Forelimb muscle (tissue), 1 donor: ENCODE data around the gene CD8B2. TPM values are rescaled to one million over a fixed set of nuclear protein-coding genes. Genes with fewer than 3 reads are reported as not detected.
"Not testable (repeated sequence)": the region's sequence is repeated elsewhere in the genome, so short reads cannot be mapped to it uniquely, and the experiment has no call there.

Source experiments
- DNase-seq: peaks from one replicate; pipeline ENCODE4 v3.0.0-alpha.2; 2013; ENCODE audit warnings: low read depth
- polyA plus RNA-seq: library from polyadenylated mRNA; unstranded; fragments of 120-200 nt; gene quantifications from one replicate; pipeline ENCODE4 v1.2.1, GENCODE V29; 2013; ENCODE audit not compliant: insufficient read length

Gene CD8B2
- polyA plus RNA-seq, 1 donor, result 0.04 TPM

- not testable (repeated sequence) for DNase-seq
Observed at GRCh38 chr2:106511934-106512333, 24.8 kb downstream of the CD8B2 start.

- not testable (repeated sequence) for DNase-seq
Observed at GRCh38 chr2:106513391-106513790, 26.2 kb downstream of the CD8B2 start.

- DNase-seq, result not testable (repeated sequence)
Observed at GRCh38 chr2:106514827-106515226, 27.7 kb downstream of the CD8B2 start.

GRCh38 chr2:106516436-106516835 is 29.3 kb downstream of the CD8B2 start:
- no peak for DNase-seq

- DNase-seq, result no peak
Observed at GRCh38 chr2:106516864-106517263, 29.7 kb downstream of the CD8B2 start.

- DNase-seq, result no peak
Observed at GRCh38 chr2:106517329-106517728, 30.2 kb downstream of the CD8B2 start.

- DNase-seq, result no peak
Observed at GRCh38 chr2:106519767-106520166, 32.6 kb downstream of the CD8B2 start.

GRCh38 chr2:106521016-106521415 is 33.9 kb downstream of the CD8B2 start:
- DNase-seq, result no peak

GRCh38 chr2:106523976-106524665 is 37.0 kb downstream of the CD8B2 start:
- no peak for DNase-seq

- DNase-seq, result no peak
Observed at GRCh38 chr2:106530866-106531265, 43.7 kb downstream of the CD8B2 start.

- no peak for DNase-seq
Observed at GRCh38 chr2:106531676-106532214, 44.6 kb downstream of the CD8B2 start.

GRCh38 chr2:106532236-106532635 is 45.1 kb downstream of the CD8B2 start:
- no peak for DNase-seq

- no peak for DNase-seq
Observed at GRCh38 chr2:106534471-106534870, 47.3 kb downstream of the CD8B2 start.

- no peak for DNase-seq
Observed at GRCh38 chr2:106536490-106536889, 49.3 kb downstream of the CD8B2 start.

- no peak for DNase-seq
Observed at GRCh38 chr2:106537047-106537446, 49.9 kb downstream of the CD8B2 start.

GRCh38 chr2:106537791-106538191 is 50.6 kb downstream of the CD8B2 start:
- no peak for DNase-seq

GRCh38 chr2:106540886-106541285 is 53.7 kb downstream of the CD8B2 start:
- no peak for DNase-seq

GRCh38 chr2:106541333-106541732 is 54.2 kb downstream of the CD8B2 start:
- DNase-seq, result no peak

- no peak for DNase-seq
Observed at GRCh38 chr2:106542746-106543359, 55.7 kb downstream of the CD8B2 start.

- DNase-seq, result no peak
Observed at GRCh38 chr2:106545007-106545406, 57.8 kb downstream of the CD8B2 start.

GRCh38 chr2:106546391-106546990 is 59.3 kb downstream of the CD8B2 start:
- DNase-seq, result no peak

- DNase-seq, result no peak
Observed at GRCh38 chr2:106547164-106547903, 60.2 kb downstream of the CD8B2 start.
